Measurements from ENCODE around the gene FYB2.

FYB2 gene

DNA sequence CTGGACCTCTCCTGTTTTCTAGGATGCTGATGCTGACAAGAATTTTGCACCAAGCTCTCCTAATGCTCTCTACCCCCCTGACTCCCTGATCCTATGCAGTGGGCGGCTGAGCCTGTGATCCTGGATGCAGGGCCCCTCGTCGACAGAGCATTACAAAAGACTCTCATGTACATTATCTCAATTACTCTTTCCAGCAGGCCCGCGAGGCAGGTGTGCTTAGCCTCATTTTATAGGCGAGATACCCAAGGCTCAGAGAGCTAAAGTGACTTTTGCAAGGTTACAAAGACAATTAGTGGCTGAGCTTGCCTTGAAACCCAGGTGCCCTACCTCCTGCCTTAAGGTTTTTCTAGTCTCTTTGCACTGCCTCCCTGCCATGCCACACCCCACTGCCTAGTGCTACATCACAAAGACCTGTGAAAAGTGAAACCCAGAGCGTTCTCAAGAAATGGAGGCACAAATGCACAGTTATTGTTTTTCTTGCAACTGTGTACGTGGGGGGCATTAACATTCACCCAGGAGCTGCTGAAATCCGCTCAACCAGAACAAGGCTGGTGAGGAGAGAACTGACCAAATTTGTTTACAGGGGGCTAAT lies 25.4 kb upstream of the FYB2 start:
- no peak overlapping the region for H3K27ac Mint-ChIP-seq
- no peaks in the 10 kb centered on the region for H3K9me3 Mint-ChIP-seq
- no peaks in the 10 kb centered on the region for H3K4me1 Mint-ChIP-seq (ENCODE audit: low read depth)
- H3K36me3 Mint-ChIP-seq (ENCODE audit: low read depth), result no peaks in the 10 kb centered on the region
- H3K4me3 Mint-ChIP-seq, result no peak overlapping the region
- H3K27me3 Mint-ChIP-seq, result peaks cover 17% of the 10 kb centered on the region

DNA sequence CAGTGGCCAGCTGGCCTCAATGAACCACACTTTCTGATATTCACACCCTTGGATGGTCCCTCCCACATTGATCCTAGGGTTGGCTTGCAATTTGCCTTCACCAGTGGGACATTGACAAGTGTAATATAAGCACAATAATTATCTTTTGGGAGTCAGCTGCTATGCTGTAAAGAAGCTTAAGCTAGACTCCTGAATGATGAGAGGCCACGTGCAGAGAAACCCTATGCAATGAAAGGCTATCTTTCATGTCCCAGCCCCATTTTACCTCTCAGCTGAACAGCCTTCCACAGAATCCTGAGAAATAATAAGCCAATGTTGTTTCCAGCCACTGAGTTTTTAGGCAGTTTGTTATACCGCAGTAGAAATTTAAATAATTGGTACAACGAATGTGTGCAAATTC lies 24.3 kb upstream of the FYB2 start:
- Mint-ChIP-seq H3K4me1 (ENCODE audit: low read depth) (no peaks in the 10 kb centered on the region), H3K4me3 (no peak overlapping the region)

DNA sequence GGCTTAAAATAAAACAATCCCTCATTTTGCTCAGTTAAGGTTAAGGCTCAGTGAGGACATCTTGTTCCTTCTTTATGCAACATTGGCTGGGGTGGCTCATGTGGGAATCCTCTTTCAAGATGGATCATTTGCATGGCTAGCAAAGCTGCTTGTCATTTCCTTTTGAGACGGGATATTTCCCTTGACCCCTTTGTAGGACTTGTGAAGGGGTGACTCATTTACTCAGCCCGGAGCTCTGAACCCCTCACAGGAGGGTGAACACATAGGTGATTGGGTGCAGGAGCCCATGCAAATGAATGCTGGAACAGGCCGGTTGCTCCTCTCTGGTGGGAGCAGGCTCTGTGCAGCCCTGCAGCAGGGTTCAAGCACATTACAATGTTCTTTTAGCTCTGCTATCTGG lies 19.6 kb upstream of the FYB2 start:
- H3K36me3 Mint-ChIP-seq (ENCODE audit: low read depth), result no peaks in the 10 kb centered on the region
- no peaks in the 10 kb centered on the region for H3K4me1 Mint-ChIP-seq (ENCODE audit: low read depth)
- peaks cover 10% of the 10 kb centered on the region for H3K27me3 Mint-ChIP-seq
- no peaks in the 10 kb centered on the region for H3K9me3 Mint-ChIP-seq
- H3K27ac Mint-ChIP-seq, result no peak overlapping the region
- H3K4me3 Mint-ChIP-seq, result no peak overlapping the region

More for the DNA sequence above, 24.3 kb upstream of the FYB2 start:
- Mint-ChIP-seq H3K36me3 (ENCODE audit: low read depth) (no peaks in the 10 kb centered on the region), H3K27ac (no peak overlapping the region), H3K9me3 (no peaks in the 10 kb centered on the region), H3K27me3 (peaks cover 20% of the 10 kb centered on the region)

DNA sequence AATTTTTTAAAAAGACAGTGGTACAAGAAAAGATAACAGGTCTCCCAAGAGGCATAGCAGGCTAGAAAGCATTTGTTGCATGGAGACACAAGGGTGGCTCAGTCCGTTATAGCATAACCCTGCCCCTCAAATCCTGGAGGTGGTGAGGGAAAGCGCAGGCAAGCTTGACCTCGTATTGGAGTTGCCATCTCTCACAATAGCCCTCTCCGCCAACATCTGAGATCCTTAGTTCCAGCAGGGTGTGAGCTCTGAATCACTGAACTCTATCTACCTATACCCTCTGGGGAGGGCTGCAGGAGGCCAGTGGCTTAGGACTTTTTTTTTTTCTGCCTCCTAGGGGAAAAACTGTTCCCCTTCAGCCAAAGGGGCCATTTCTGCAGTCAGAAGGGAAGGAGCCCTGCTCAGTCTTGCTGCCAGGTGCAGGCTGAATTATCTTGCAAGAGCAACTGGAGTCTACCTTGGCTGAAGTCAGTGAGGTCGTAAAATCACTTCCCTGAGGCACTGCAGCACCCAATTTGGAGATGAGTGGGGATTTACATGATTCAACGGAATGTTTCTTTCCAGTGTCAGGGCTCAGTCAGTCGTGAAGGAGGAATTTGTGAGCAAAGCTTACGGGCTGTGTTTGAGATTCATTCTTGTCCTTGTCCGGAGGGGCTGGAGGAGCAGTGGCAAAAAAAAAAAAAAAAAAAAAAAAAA lies 18.2 kb upstream of the FYB2 start:
- H3K9me3 Mint-ChIP-seq, result no peaks in the 10 kb centered on the region
- peaks cover under 1% of the 10 kb centered on the region for H3K4me1 Mint-ChIP-seq (ENCODE audit: low read depth)
- H3K4me3 Mint-ChIP-seq, result no peak overlapping the region
- peaks cover 10% of the 10 kb centered on the region for H3K27me3 Mint-ChIP-seq
- H3K36me3 Mint-ChIP-seq (ENCODE audit: low read depth), result no peaks in the 10 kb centered on the region
- H3K27ac Mint-ChIP-seq, result no peak overlapping the region

DNA sequence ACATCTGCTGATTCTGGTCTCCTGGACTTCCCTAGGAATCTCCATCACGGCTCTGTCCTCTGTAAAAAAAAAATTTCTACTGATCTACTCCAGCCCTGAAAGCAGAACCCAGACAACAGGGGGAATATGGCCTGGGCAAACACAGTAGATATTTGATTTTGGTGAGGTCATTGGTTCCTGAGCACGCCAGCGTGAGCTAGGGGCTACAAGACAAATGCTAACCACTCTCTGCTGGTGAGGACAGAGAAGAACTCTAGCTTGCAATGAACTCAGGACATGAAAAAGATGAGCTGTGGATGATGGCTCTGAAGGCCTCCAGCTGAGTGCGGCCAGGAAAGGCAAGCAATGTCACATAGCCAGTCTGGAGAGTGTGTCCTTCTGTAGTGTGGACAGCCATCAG lies 17.2 kb upstream of the FYB2 start:
- Mint-ChIP-seq H3K4me3 (no peak overlapping the region), H3K9me3 (no peaks in the 10 kb centered on the region), H3K4me1 (ENCODE audit: low read depth) (peaks cover 5% of the 10 kb centered on the region), H3K27me3 (peaks cover 10% of the 10 kb centered on the region), H3K27ac (no peak overlapping the region), H3K36me3 (ENCODE audit: low read depth) (no peaks in the 10 kb centered on the region)

DNA sequence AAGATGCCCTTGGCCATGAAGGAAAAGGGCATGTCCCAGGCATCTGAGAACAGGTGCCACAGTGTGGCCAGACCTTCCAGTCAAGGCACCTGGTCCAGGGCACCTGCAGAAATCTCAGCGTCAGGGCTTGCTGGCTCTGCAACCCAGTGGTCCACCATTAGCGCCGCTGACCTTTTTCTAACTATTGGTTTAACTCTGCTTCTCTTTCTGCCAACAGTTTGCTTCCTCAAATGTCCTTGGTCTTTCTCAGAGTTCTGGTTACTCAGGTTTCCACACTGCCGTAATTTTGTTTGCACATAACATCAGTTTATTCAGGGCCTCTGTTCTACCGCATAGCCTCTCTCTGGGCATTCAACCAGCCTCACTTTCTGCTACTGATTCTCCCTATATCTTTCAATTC lies 16.5 kb upstream of the FYB2 start:
- Mint-ChIP-seq H3K27me3 (peaks cover 10% of the 10 kb centered on the region), H3K4me1 (ENCODE audit: low read depth) (peaks cover 5% of the 10 kb centered on the region), H3K9me3 (no peaks in the 10 kb centered on the region), H3K27ac (no peak overlapping the region), H3K36me3 (ENCODE audit: low read depth) (no peaks in the 10 kb centered on the region), H3K4me3 (no peak overlapping the region)

DNA sequence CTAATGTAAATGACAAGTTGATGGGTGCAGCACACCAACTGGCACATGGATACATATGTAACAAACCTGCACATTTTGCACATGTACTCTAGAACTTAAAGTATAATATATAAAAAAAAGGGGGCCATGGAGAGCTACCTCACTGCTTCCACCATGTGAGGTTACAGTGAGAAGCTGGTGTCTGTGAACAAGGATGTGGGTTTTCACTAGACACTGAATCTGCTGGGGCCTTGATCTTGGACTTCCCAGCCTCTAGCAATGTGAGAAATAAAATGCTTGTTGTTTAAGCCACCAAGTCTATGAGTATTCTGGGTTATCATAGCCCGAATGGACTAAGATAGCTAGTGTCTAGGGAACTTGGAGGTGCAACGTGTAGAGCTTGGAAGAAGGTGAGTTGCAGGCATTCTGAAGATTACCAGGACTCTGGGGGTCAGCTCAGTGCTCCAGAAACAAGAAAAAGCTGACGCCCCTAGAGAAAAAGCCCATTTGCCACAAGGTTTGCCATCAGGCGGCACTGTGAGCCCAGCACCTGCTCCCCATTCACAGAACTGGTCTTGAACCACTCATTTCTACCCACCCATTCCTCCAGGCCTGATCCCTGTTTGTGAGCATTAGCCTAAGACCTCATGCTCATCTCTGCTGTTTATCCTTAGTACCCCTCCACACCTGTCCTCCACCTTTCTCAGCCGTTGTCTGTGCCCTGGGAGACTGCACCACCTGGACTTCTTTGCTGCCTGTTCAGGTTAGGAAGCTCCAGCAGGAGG lies 15.1 kb upstream of the FYB2 start:
- Mint-ChIP-seq H3K27ac (no peak overlapping the region), H3K4me1 (ENCODE audit: low read depth) (peaks cover 5% of the 10 kb centered on the region), H3K9me3 (no peaks in the 10 kb centered on the region), H3K27me3 (peaks cover 11% of the 10 kb centered on the region), H3K36me3 (ENCODE audit: low read depth) (no peaks in the 10 kb centered on the region), H3K4me3 (no peak overlapping the region)

DNA sequence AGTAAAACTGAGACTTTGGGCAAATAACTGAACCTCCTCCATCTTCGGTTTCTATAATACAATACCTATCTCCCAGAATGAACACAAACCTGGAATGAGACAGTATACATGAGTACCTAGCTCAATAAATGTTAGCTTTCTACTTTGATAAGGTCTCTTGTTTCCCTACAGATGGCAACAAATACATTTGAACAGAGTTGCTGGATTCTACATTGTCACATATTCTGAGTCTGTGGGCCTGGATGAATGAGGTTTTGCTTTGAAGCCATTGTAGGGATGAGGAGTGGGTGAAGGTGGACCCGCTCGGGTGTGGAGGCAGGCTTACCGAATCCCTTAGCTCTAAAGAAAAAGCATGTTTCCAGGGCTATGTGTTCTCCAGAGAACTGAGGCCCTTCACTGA lies 13.9 kb upstream of the FYB2 start:
- Mint-ChIP-seq H3K4me1 (ENCODE audit: low read depth) (peaks cover 5% of the 10 kb centered on the region), H3K4me3 (no peak overlapping the region), H3K27ac (no peak overlapping the region), H3K27me3 (peaks cover 20% of the 10 kb centered on the region), H3K36me3 (ENCODE audit: low read depth) (no peaks in the 10 kb centered on the region), H3K9me3 (no peaks in the 10 kb centered on the region)

DNA sequence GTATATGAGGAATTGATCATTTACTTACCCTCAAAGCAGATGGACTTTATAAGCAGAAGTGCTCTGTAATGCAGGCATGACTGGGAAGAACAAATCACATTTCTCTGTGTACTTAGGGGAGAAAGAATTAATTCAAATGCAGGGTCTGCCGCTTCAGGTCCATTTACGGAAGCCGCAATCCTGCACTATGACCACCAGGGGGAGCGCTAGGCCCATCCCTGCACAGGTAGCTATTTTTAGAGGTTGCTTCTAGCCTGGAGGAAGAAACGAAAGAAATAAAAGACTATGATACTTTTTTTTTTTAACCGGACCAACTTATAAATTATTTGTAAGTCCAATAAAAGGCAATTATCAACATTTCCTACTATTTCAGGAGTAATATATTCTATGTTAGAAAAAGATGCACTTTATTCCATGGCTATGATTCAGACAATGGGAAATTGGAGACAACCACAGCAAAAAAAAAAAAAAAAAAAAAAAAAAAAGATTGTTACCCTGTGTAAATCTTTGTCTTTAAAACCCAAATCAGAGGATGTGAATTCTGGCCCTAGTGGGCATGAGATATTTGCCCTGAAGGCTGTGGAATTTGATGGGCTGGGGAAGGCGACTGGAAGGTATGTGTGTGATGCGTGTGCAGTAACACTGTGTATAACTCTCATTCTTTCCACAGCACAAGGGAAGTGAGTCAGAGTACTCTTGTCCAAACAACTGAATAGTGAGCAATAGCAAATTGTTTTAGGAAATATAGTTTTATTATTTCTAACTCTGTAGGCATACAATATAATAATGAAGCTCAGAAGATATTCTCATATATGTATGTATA lies 12.9 kb upstream of the FYB2 start:
- peaks cover 21% of the 10 kb centered on the region for H3K27me3 Mint-ChIP-seq
- H3K4me1 Mint-ChIP-seq (ENCODE audit: low read depth), result peaks cover 5% of the 10 kb centered on the region
- H3K27ac Mint-ChIP-seq, result no peak overlapping the region
- H3K9me3 Mint-ChIP-seq, result no peaks in the 10 kb centered on the region
- no peak overlapping the region for H3K4me3 Mint-ChIP-seq
- H3K36me3 Mint-ChIP-seq (ENCODE audit: low read depth), result no peaks in the 10 kb centered on the region

DNA sequence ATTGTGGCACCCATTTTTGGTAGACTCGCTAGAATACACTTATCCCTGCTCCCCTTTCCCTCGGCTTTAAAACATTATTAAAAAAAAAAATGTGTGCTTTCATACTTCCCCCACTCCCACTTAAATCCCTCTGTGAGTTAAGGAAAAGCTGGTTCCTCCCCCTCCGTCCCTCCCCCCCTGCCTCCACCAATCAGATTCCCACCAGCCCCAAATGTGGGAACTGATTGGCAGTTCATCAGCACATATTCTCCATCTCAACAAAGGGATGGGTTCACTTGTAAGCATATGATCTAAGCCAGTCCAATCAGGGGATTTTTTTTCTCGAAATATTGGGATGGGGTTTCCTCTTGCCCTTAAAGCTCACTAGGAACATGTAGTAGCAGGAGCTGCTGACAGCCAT lies 10.8 kb upstream of the FYB2 start:
- Mint-ChIP-seq H3K9me3 (no peaks in the 10 kb centered on the region), H3K36me3 (ENCODE audit: low read depth) (no peaks in the 10 kb centered on the region), H3K4me3 (no peak overlapping the region), H3K27ac (no peak overlapping the region), H3K27me3 (peaks cover 28% of the 10 kb centered on the region), H3K4me1 (ENCODE audit: low read depth) (peaks cover 5% of the 10 kb centered on the region)

DNA sequence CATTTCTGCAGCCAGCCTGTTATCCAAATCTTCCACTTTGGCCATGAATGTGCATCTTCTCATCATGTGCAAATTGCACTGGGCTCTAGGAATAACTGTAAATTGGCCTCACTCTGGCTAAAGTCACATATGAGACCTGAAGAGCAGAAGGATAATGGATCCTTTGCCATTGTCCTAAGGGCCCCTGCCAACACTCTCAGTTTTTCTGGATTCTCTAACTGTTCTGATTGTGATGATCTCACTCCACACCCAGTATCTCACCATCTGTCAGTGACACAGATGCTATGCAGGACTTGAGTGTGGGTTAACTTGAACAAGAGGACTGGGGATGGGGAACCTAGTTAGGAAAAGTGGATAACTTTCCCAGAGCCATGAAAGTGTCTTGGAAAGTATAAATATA lies 8.5 kb upstream of the FYB2 start:
- H3K27me3 Mint-ChIP-seq, result peaks cover 28% of the 10 kb centered on the region
- H3K9me3 Mint-ChIP-seq, result no peaks in the 10 kb centered on the region
- no peak overlapping the region for H3K27ac Mint-ChIP-seq
- no peaks in the 10 kb centered on the region for H3K36me3 Mint-ChIP-seq (ENCODE audit: low read depth)
- H3K4me3 Mint-ChIP-seq, result no peak overlapping the region
- peaks cover 5% of the 10 kb centered on the region for H3K4me1 Mint-ChIP-seq (ENCODE audit: low read depth)

DNA sequence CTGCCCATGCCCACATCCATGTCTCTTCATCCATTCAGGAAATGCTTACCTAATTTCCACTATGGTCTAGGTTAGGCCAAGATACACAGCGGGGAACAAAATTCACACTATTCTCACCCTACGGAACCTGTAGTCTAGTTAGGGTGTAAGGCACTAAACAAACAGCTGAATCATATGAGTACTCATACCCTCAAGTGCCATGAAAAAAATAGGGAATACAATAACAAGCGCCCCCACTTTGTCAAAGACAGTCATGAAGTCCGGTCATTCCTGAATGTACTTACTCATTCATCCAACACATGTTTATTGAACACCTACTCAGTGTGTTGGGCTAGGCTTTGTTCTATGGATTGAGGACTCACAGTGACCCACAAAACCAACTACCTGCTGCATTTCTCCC lies 6.2 kb upstream of the FYB2 start:
- no peaks in the 10 kb centered on the region for H3K9me3 Mint-ChIP-seq
- peaks cover 33% of the 10 kb centered on the region for H3K27me3 Mint-ChIP-seq
- no peak overlapping the region for H3K4me3 Mint-ChIP-seq
- H3K4me1 Mint-ChIP-seq (ENCODE audit: low read depth), result no peaks in the 10 kb centered on the region
- H3K36me3 Mint-ChIP-seq (ENCODE audit: low read depth), result no peaks in the 10 kb centered on the region
- H3K27ac Mint-ChIP-seq, result no peak overlapping the region

DNA sequence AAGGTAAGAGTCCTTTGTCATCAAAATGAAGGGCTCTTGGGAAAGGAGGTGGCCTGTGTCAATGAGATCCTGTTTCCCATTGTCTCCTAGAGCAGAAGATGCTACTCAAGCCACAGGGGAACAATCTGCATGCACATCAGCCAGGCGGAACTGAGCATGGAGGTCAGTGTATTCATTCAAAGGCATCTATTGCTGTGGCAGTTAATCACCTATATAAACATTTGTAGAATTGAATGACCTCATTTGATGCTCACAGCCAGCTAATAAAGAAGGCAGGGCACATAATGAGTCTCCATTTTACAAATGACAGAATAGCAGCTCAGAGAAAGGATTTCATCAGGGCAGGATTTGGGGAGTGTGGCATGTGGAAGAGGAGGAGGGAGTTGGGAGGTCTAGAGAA lies 5.7 kb upstream of the FYB2 start:
- Mint-ChIP-seq H3K4me3 (no peak overlapping the region), H3K27ac (no peak overlapping the region), H3K9me3 (no peaks in the 10 kb centered on the region), H3K36me3 (ENCODE audit: low read depth) (no peaks in the 10 kb centered on the region), H3K4me1 (ENCODE audit: low read depth) (no peaks in the 10 kb centered on the region), H3K27me3 (peaks cover 33% of the 10 kb centered on the region)

DNA sequence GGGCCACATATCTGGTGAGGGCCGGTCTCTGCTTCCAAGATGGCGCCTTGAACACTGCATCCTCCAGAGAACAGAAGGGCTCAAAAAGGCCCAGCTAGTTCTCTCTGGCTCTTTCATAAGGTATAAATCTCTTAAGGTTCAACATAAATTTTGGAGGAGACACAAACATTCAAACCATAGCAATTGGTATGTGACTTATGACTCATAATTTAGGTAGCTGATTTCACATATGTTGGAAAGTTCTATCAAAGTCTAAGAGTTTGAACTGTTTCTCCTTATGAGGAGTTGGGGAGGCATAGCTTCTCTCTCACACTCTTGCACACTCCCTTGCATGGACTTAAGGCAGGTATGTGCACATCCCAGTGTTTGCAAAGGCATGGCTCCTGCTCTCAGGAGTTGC lies 5.1 kb upstream of the FYB2 start:
- Mint-ChIP-seq H3K4me1 (ENCODE audit: low read depth) (no peaks in the 10 kb centered on the region), H3K4me3 (no peak overlapping the region), H3K27ac (no peak overlapping the region), H3K9me3 (no peaks in the 10 kb centered on the region), H3K36me3 (ENCODE audit: low read depth) (no peaks in the 10 kb centered on the region), H3K27me3 (peaks cover 29% of the 10 kb centered on the region)

DNA sequence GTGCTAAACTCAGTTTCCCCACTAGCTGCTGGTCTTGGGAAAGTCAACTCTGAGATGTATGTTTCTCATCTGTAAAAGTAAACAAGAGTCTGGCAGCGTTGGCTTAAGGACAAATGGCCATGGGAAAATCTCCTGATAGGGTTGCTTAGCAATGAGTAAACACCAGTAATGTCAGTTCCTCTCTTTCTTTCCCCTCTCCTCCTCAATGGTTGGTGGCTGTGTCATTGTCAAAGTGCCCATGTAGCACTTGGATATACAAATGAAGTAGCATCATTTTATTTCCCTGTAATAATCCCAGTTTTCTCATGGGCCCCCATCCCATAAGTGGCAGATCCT lies 2.2 kb upstream of the FYB2 start:
- H3K27ac Mint-ChIP-seq, result no peak overlapping the region
- no peaks in the 10 kb centered on the region for H3K36me3 Mint-ChIP-seq (ENCODE audit: low read depth)
- no peak overlapping the region for H3K4me3 Mint-ChIP-seq
- no peaks in the 10 kb centered on the region for H3K9me3 Mint-ChIP-seq
- no peaks in the 10 kb centered on the region for H3K4me1 Mint-ChIP-seq (ENCODE audit: low read depth)
- H3K27me3 Mint-ChIP-seq, result peaks cover 17% of the 10 kb centered on the region

Measured in stimulated activated naive CD8-positive, alpha-beta T cell treated with anti-CD3 and anti-CD28 coated beads, Interleukin-15, Interleukin-2, amounts not matched to agents 100 ng/mL and 50 ng/mL, for 24 hours (primary cell).